ENCODE measurements around the gene IGFBP1.

The IGFBP1 gene

GRCh38 chr7:45867471-45867870 lies 20.8 kb upstream of the IGFBP1 start:
- no peak overlapping the region for H3K4me3 ChIP-seq (ENCODE audit: low read depth in 1 of 2, low read length in 2 of 2)
- H3K27me3 ChIP-seq (ENCODE audit: low read depth, low read length), result no peaks in the 10 kb centered on the region
- H3K9me3 ChIP-seq (ENCODE audit: control insufficient read depth in 1 of 2, low read length in 2 of 2), result peaks cover 0 to 4% of the 10 kb centered on the region in 2 donors
- no peaks in the 10 kb centered on the region for H3K4me1 ChIP-seq (ENCODE audit: control insufficient read depth in 1 of 2, insufficient read depth in 2 of 2, low read length in 2 of 2)
- H3K27ac ChIP-seq (ENCODE audit: low read length), result no peak overlapping the region
- no peaks in the 10 kb centered on the region for H3K36me3 ChIP-seq (ENCODE audit: control insufficient read depth in 1 of 2, insufficient read depth in 2 of 2, low read length in 2 of 2)

DNA sequence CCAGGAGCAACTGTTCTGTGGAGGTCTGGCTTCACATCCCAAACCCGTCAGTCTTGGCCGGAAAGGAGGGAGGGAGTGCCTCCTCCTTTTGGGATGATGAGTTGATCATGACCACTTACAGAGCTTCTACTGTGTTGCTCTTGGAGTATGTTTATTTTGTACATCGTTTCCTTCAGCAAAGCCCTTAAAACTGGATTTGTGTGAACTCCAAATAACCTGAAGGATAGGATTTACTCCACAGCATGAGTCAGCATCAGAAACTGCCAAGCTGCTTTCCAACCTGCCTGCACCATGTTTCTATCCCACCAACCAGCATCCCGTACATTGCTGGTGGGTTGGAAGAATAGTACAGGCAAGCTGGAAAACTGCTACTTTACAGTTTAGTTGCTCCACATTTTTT lies 18.9 kb upstream of the IGFBP1 start:
- H3K4me3 ChIP-seq (ENCODE audit: low read depth in 1 of 2, low read length in 2 of 2), result no peak overlapping the region
- H3K4me1 ChIP-seq (ENCODE audit: control insufficient read depth in 1 of 2, insufficient read depth in 2 of 2, low read length in 2 of 2), result no peaks in the 10 kb centered on the region
- H3K27me3 ChIP-seq (ENCODE audit: low read depth, low read length), result no peaks in the 10 kb centered on the region
- no peaks in the 10 kb centered on the region for H3K36me3 ChIP-seq (ENCODE audit: control insufficient read depth in 1 of 2, insufficient read depth in 2 of 2, low read length in 2 of 2)
- H3K27ac ChIP-seq (ENCODE audit: low read length), result no peak overlapping the region
- H3K9me3 ChIP-seq (ENCODE audit: control insufficient read depth in 1 of 2, low read length in 2 of 2), result peaks cover 0 to 4% of the 10 kb centered on the region in 2 donors

- no peaks in the 10 kb centered on the region for H3K27me3 ChIP-seq (ENCODE audit: low read depth, low read length)
- H3K4me1 ChIP-seq (ENCODE audit: control insufficient read depth in 1 of 2, insufficient read depth in 2 of 2, low read length in 2 of 2), result no peaks in the 10 kb centered on the region
- H3K4me3 ChIP-seq (ENCODE audit: low read depth in 1 of 2, low read length in 2 of 2), result no peak overlapping the region
- H3K27ac ChIP-seq (ENCODE audit: low read length), result no peak overlapping the region
- peaks cover 0 to 4% of the 10 kb centered on the region in 2 donors for H3K9me3 ChIP-seq (ENCODE audit: control insufficient read depth in 1 of 2, low read length in 2 of 2)
- H3K36me3 ChIP-seq (ENCODE audit: control insufficient read depth in 1 of 2, insufficient read depth in 2 of 2, low read length in 2 of 2), result no peaks in the 10 kb centered on the region
These were observed 15.9 kb upstream of the IGFBP1 start for GRCh38 chr7:45872116-45873034.

- no peak within 1 kb of the TSS for H3K4me3 ChIP-seq (ENCODE audit: low read depth in 1 of 2, low read length in 2 of 2)
- H3K36me3 ChIP-seq (ENCODE audit: control insufficient read depth in 1 of 2, insufficient read depth in 2 of 2, low read length in 2 of 2), result no peaks in the 10 kb centered on the region
- no peak within 1 kb of the TSS for H3K27ac ChIP-seq (ENCODE audit: low read length)
- no peaks in the 10 kb centered on the region for H3K4me1 ChIP-seq (ENCODE audit: control insufficient read depth in 1 of 2, insufficient read depth in 2 of 2, low read length in 2 of 2)
- peaks cover 0 to 2% of the 10 kb centered on the region in 2 donors for H3K9me3 ChIP-seq (ENCODE audit: control insufficient read depth in 1 of 2, low read length in 2 of 2)
- no peaks in the 10 kb centered on the region for H3K27me3 ChIP-seq (ENCODE audit: low read depth, low read length)
These were observed 15.3 kb upstream of the IGFBP1 start, which contains the start of gene CCDC201 for GRCh38 chr7:45873035-45873354. CCDC201 (minus strand) TSS chr7:45873082; CDS start chr7:45873007, 75 bp downstream.

GRCh38 chr7:45873355-45873754 lies 14.9 kb upstream of the IGFBP1 start:
- Histone ChIP-seq H3K4me1 (ENCODE audit: control insufficient read depth in 1 of 2, insufficient read depth in 2 of 2, low read length in 2 of 2) (no peaks in the 10 kb centered on the region), H3K27me3 (ENCODE audit: low read depth, low read length) (no peaks in the 10 kb centered on the region), H3K27ac (ENCODE audit: low read length) (no peak overlapping the region), H3K9me3 (ENCODE audit: control insufficient read depth in 1 of 2, low read length in 2 of 2) (peaks cover under 1 to 3% of the 10 kb centered on the region in 2 donors), H3K4me3 (ENCODE audit: low read depth in 1 of 2, low read length in 2 of 2) (no peak overlapping the region), H3K36me3 (ENCODE audit: control insufficient read depth in 1 of 2, insufficient read depth in 2 of 2, low read length in 2 of 2) (no peaks in the 10 kb centered on the region)

- H3K4me3 ChIP-seq (ENCODE audit: low read depth in 1 of 2, low read length in 2 of 2), result no peak overlapping the region
- H3K27me3 ChIP-seq (ENCODE audit: low read depth, low read length), result no peaks in the 10 kb centered on the region
- H3K9me3 ChIP-seq (ENCODE audit: control insufficient read depth in 1 of 2, low read length in 2 of 2), result peaks cover 3% of the 10 kb centered on the region in 2 donors
- no peaks in the 10 kb centered on the region for H3K4me1 ChIP-seq (ENCODE audit: control insufficient read depth in 1 of 2, insufficient read depth in 2 of 2, low read length in 2 of 2)
- no peak overlapping the region for H3K27ac ChIP-seq (ENCODE audit: low read length)
- H3K36me3 ChIP-seq (ENCODE audit: control insufficient read depth in 1 of 2, insufficient read depth in 2 of 2, low read length in 2 of 2), result no peaks in the 10 kb centered on the region
These were observed 13.7 kb upstream of the IGFBP1 start for GRCh38 chr7:45874408-45875131.

DNA sequence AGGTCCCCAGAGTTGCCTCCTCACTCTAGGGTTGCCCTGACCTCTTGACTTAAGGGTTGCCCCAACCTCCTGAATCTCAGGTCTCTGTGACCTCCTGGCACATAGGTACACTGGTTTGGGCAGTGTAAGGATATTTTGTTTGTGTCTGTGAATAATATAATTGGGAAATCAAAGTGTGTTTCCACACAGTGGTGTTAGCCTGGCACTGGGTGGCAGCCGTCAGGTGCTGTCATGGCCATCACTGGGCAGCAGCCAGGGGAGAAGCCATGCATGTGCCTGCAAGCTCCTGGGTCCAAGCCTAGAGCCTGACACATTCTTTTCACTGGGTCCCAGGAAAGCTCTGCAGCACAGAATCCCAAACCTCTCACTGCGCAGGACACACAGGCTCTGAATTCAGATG lies 11.8 kb upstream of the IGFBP1 start:
- Histone ChIP-seq H3K27ac (ENCODE audit: low read length) (no peak overlapping the region), H3K36me3 (ENCODE audit: control insufficient read depth in 1 of 2, insufficient read depth in 2 of 2, low read length in 2 of 2) (no peaks in the 10 kb centered on the region), H3K9me3 (ENCODE audit: control insufficient read depth in 1 of 2, low read length in 2 of 2) (peaks cover 3% of the 10 kb centered on the region in 2 donors), H3K4me1 (ENCODE audit: control insufficient read depth in 1 of 2, insufficient read depth in 2 of 2, low read length in 2 of 2) (no peaks in the 10 kb centered on the region), H3K4me3 (ENCODE audit: low read depth in 1 of 2, low read length in 2 of 2) (no peak overlapping the region), H3K27me3 (ENCODE audit: low read depth, low read length) (no peaks in the 10 kb centered on the region)

DNA sequence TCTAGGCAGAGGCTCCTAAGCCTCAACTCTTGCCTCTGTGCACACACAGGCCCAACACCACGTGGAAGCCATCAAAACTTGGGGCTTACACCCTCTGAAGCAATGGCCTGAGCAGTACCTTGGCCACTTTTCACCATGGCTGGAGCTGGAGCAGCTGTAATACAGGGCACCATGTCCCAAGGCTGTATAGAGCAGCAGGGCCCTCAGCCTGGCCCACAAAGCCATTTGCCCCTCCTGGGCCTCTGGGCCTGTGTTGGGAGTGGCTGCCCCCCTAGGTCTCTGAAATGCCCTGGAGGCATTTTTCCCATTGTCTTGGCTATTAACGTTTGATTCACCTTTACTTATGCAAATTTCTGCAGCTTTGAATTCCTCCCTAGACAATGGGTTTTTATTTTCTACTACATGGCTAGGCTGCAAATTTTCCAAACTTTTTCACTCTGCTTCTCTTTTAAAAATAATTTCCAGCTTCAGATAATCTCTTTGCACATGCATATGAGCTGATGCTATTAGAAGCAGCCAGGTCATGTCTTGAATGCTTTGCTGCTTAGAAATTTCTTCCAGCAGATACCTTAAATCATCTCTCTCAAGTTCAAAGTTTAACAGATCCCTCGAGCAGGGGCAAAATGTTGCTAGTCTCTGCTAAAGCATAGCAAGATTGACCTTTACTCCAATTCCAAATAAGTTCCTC lies 9.7 kb upstream of the IGFBP1 start:
- peaks cover 3% of the 10 kb centered on the region in 2 donors for H3K9me3 ChIP-seq (ENCODE audit: control insufficient read depth in 1 of 2, low read length in 2 of 2)
- H3K36me3 ChIP-seq (ENCODE audit: control insufficient read depth in 1 of 2, insufficient read depth in 2 of 2, low read length in 2 of 2), result no peaks in the 10 kb centered on the region
- H3K4me1 ChIP-seq (ENCODE audit: control insufficient read depth in 1 of 2, insufficient read depth in 2 of 2, low read length in 2 of 2), result no peaks in the 10 kb centered on the region
- H3K4me3 ChIP-seq (ENCODE audit: low read depth in 1 of 2, low read length in 2 of 2), result peak overlapping the region in 1 of 2 donors; percentile 7
- H3K27ac ChIP-seq (ENCODE audit: low read length), result no peak overlapping the region
- H3K27me3 ChIP-seq (ENCODE audit: low read depth, low read length), result no peaks in the 10 kb centered on the region

DNA sequence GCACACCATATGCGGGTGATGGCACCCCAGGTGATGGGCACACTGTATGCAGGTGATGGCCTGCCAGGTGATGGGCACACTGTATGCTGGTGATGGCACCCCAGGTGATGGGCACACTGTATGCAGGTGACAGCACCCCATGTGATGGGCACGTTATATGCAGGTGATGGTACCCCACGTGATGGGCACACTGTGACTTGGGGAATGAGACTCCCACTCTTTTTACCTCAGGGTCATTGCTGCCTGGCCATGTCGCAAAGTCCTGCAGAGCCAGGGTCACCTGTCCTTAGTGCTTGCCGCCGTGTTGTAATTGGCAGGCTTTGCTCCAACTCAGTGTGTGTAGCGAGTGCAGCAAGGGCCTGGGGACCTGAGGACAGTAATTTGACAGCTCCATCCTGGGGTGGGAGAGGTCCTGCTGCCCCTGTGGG lies 7.8 kb upstream of the IGFBP1 start:
- H3K27me3 ChIP-seq (ENCODE audit: low read depth, low read length), result no peaks in the 10 kb centered on the region
- peaks cover 3% of the 10 kb centered on the region in 2 donors for H3K9me3 ChIP-seq (ENCODE audit: control insufficient read depth in 1 of 2, low read length in 2 of 2)
- H3K27ac ChIP-seq (ENCODE audit: low read length), result no peak overlapping the region
- no peak overlapping the region for H3K4me3 ChIP-seq (ENCODE audit: low read depth in 1 of 2, low read length in 2 of 2)
- H3K36me3 ChIP-seq (ENCODE audit: control insufficient read depth in 1 of 2, insufficient read depth in 2 of 2, low read length in 2 of 2), result no peaks in the 10 kb centered on the region
- H3K4me1 ChIP-seq (ENCODE audit: control insufficient read depth in 1 of 2, insufficient read depth in 2 of 2, low read length in 2 of 2), result no peaks in the 10 kb centered on the region

GRCh38 chr7:45881280-45881758 lies 7.0 kb upstream of the IGFBP1 start:
- Histone ChIP-seq H3K27ac (ENCODE audit: low read length) (no peak overlapping the region), H3K4me1 (ENCODE audit: control insufficient read depth in 1 of 2, insufficient read depth in 2 of 2, low read length in 2 of 2) (no peaks in the 10 kb centered on the region), H3K9me3 (ENCODE audit: control insufficient read depth in 1 of 2, low read length in 2 of 2) (peaks cover 3% of the 10 kb centered on the region in 2 donors), H3K4me3 (ENCODE audit: low read depth in 1 of 2, low read length in 2 of 2) (no peak overlapping the region), H3K36me3 (ENCODE audit: control insufficient read depth in 1 of 2, insufficient read depth in 2 of 2, low read length in 2 of 2) (no peaks in the 10 kb centered on the region), H3K27me3 (ENCODE audit: low read depth, low read length) (peaks cover under 1% of the 10 kb centered on the region)
